Adrenal gland (tissue), 12 donors: ENCODE data around the gene PTPN14. TPM values are rescaled to one million over a fixed set of nuclear protein-coding genes. Genes with fewer than 3 reads are reported as not detected.
A peak's percentile ranks its signal among the peaks of the same experiment; 100 is the strongest.

Source experiments
- DNase-seq, 7 donors: peaks; one replicate each; pipeline ENCODE4 v3.0.0-alpha.2; 2019 to 2020
- H3K27ac ChIP-seq, 5 donors: fragments of 200-600 bp; sonication (generic) in 4 of 5; 1 replicate in 3 of 5; 2 replicates in 2 of 5; pipeline versions ENCODE4 v1.5.1 to v1.8.0; 2016 to 2020; ENCODE audit warnings: mild to moderate bottlenecking in 1 of 5
- H3K27me3 ChIP-seq: fragments of 200-600 bp; 2 replicates; pipeline ENCODE4 v1.8.0; 2021
- H3K36me3 ChIP-seq, 2 donors: fragments of 200-600 bp; replicated peaks in 1 of 2; 1 replicate in 1 of 2; 2 replicates in 1 of 2; pipeline versions ENCODE4 v1.5.1 to v1.8.0; 2018 to 2022
- H3K4me1 ChIP-seq, 2 donors: fragments of 200-600 bp; replicated peaks in 1 of 2; 1 replicate in 1 of 2; 2 replicates in 1 of 2; pipeline versions ENCODE4 v1.5.1 to v1.8.0; 2018 to 2021
- H3K4me3 ChIP-seq, 4 donors: fragments of 200-600 bp; sonication (generic) in 3 of 4; one replicate each; pipeline ENCODE4 v1.5.1; 2016 to 2018
- H3K9me3 ChIP-seq, 3 donors: fragments of 200-600 bp; sonication (generic) in 1 of 3; replicated peaks in 1 of 3; 1 replicate in 2 of 3; 2 replicates in 1 of 3; pipeline versions ENCODE4 v1.5.1 to v1.8.0; 2016 to 2021
- CTCF ChIP-seq, 6 experiments: fragments of 450-650 bp in 4 of 6; fragments of 200-600 bp in 2 of 6; sonication (generic) in 1 of 6; IDR thresholded peaks; 1 replicate in 5 of 6; 2 replicates in 1 of 6; pipeline versions ENCODE4 v1.5.1 to v1.8.0; 2016 to 2021; ENCODE audit warnings: antibody characterized with exemption in 6 of 6, mild to moderate bottlenecking in 2 of 6, moderate library complexity in 1 of 6
- POLR2A ChIP-seq, 2 donors: fragments of 450-650 bp; IDR thresholded peaks; one replicate each; pipeline ENCODE4 v1.6.1; 2017; ENCODE audit warnings: antibody characterized with exemption in 2 of 2, mild to moderate bottlenecking in 2 of 2, moderate library complexity in 1 of 2
- WGBS, 4 donors: extraction: QIAGEN DNeasy Blood & Tissue Kit in 2 of 4; methylation state at CpG; one replicate each; pipeline versions ENCODE4 v1.1.5 to v1.1.7; 2013 to 2017; 5-methylcytosine and 5-hydroxymethylcytosine counted together
- intact Hi-C, 2 donors: fragments of 100-400 bp; cut with DNase I; formaldehyde crosslinking; loops; one replicate each; pipeline versions ENCODE4 v1.14.1 to v1.15.0; 2022 to 2023
- polyA plus RNA-seq, 3 donors: library from polyadenylated mRNA; stranded (reverse); fragments of 200-250 nt in 2 of 3; fragments of 350-450 nt in 1 of 3; fragmentation: Illumina TruSeq in 1 of 3; extraction: RNeasy Lipid Tissue Mini Kit (QIAGEN cat#74804) in 1 of 3; gene quantifications; one replicate each; pipeline ENCODE4 v1.2.3, GENCODE V29; 2013 to 2014
- total RNA-seq, 9 donors: library from RNA; depleted of rRNA in 4 of 9; stranded (reverse); fragments of >200 nt in 4 of 9; fragments of 120-200 nt in 1 of 9; fragmentation: NEBNext Ultra II Directional in 1 of 9; extraction: Animal tissue kit (Norgen Biotek cat#: 25700) in 1 of 9; gene quantifications; one replicate each; pipeline versions ENCODE4 v1.1.0 to v1.2.4, GENCODE V29; 2013 to 2023
- donor health status: healthy with polysubstance abuse.
- donor health status: Bipolar disorder and iron deficiency.
- donor health status: DM: yes; HTN: yes; CAD: no.
- donor health status: DM: no; HTN: no; CAD: no.
- donor health status: DM: no; HTN: no; CAD: no.
- donor health status: DM: yes; HTN: yes; CAD: no.

Gene PTPN14
- total and polyA plus RNA-seq, 12 donors, result 7.9 to 96.2 (median 32.0) TPM

GRCh38 chr1:214337511-214337910 lies 213.9 kb downstream of the PTPN14 start:
- Histone ChIP-seq H3K4me1 (no peaks in the 10 kb centered on the region), H3K4me3 (no peak overlapping the region), H3K36me3 (no peaks in the 10 kb centered on the region), H3K27me3 (no peaks in the 10 kb centered on the region), H3K9me3 (no peaks in the 10 kb centered on the region), H3K27ac (no peak overlapping the region)
- intact Hi-C loops, result loop anchor here in 1 of 2 donors (10.0 kb wide), 1 partner anchor 1187 kb away; no protein-coding TSS in a partner anchor
- no peak for DNase-seq
- TF ChIP-seq POLR2A (IDR thresholded peaks at IDR 0.05) (no peak), CTCF (IDR thresholded peaks at IDR 0.05) (no peak)
- WGBS, 4 donors, result 69 to 88% (median 76%) methylated on average over 6 of the region's 6 CpGs

- H3K27ac ChIP-seq, result no peak overlapping the region
- H3K36me3 ChIP-seq, result no peaks in the 10 kb centered on the region
- no peak overlapping the region for H3K4me3 ChIP-seq
- DNase-seq, result no peak
- intact Hi-C loops, result loop anchor here in 1 of 2 donors (10.0 kb wide), 1 partner anchor 1188 kb away; no protein-coding TSS in a partner anchor
- H3K9me3 ChIP-seq, result no peaks in the 10 kb centered on the region
- no peaks in the 10 kb centered on the region for H3K4me1 ChIP-seq
- no peak for TF ChIP-seq CTCF (IDR thresholded peaks at IDR 0.05)
- TF ChIP-seq POLR2A (IDR thresholded peaks at IDR 0.05), result no peak
- WGBS, 4 donors, result 44 to 91% (median 68%) methylated on average over 2 of the region's 2 CpGs
- H3K27me3 ChIP-seq, result no peaks in the 10 kb centered on the region
Observed at GRCh38 chr1:214337015-214337414, 214.4 kb downstream of the PTPN14 start.

- H3K36me3 ChIP-seq, result no peaks in the 10 kb centered on the region
- TF ChIP-seq CTCF (IDR thresholded peaks at IDR 0.05), result no peak
- TF ChIP-seq POLR2A (IDR thresholded peaks at IDR 0.05), result no peak
- H3K27me3 ChIP-seq, result no peaks in the 10 kb centered on the region
- DNase-seq, result no peak
- no peaks in the 10 kb centered on the region for H3K4me1 ChIP-seq
- H3K27ac ChIP-seq, result no peak overlapping the region
- H3K4me3 ChIP-seq, result no peak overlapping the region
- H3K9me3 ChIP-seq, result no peaks in the 10 kb centered on the region
- 95 to 98% (median 96%) methylated on average over 4 of the region's 4 CpGs for WGBS, 4 donors
- intact Hi-C loops, result loop anchor here in 1 of 2 donors (10.0 kb wide), 1 partner anchor 1189 kb away; no protein-coding TSS in a partner anchor
Observed at GRCh38 chr1:214335567-214335966, 215.8 kb downstream of the PTPN14 start.

- Histone ChIP-seq H3K4me3 (no peak overlapping the region), H3K9me3 (no peaks in the 10 kb centered on the region), H3K4me1 (no peaks in the 10 kb centered on the region), H3K27ac (no peak overlapping the region), H3K36me3 (no peaks in the 10 kb centered on the region), H3K27me3 (no peaks in the 10 kb centered on the region)
- DNase-seq, result peak; percentile 50 to 84 (median 70)
- TF ChIP-seq CTCF (IDR thresholded peaks at IDR 0.05) (peak; percentile 78 to 89 (median 82)), POLR2A (IDR thresholded peaks at IDR 0.05) (no peak)
- 62 to 73% (median 66%) methylated on average over 4 to 6 of the region's 6 CpGs for WGBS, 4 donors
- intact Hi-C loops, result loop anchor here (5.0 to 10.0 kb wide), 2 partner anchors 254 to 1192 kb away; no protein-coding TSS in a partner anchor
Observed at GRCh38 chr1:214332946-214333798, 218.2 kb downstream of the PTPN14 start.
